Measurements from ENCODE around the gene GPR34. TPM values are rescaled to one million over a fixed set of nuclear protein-coding genes. Genes with fewer than 3 reads are reported as not detected.

GPR34 gene
- total RNA-seq, 1 donor from 2014 or later = 6.4 TPM

DNA sequence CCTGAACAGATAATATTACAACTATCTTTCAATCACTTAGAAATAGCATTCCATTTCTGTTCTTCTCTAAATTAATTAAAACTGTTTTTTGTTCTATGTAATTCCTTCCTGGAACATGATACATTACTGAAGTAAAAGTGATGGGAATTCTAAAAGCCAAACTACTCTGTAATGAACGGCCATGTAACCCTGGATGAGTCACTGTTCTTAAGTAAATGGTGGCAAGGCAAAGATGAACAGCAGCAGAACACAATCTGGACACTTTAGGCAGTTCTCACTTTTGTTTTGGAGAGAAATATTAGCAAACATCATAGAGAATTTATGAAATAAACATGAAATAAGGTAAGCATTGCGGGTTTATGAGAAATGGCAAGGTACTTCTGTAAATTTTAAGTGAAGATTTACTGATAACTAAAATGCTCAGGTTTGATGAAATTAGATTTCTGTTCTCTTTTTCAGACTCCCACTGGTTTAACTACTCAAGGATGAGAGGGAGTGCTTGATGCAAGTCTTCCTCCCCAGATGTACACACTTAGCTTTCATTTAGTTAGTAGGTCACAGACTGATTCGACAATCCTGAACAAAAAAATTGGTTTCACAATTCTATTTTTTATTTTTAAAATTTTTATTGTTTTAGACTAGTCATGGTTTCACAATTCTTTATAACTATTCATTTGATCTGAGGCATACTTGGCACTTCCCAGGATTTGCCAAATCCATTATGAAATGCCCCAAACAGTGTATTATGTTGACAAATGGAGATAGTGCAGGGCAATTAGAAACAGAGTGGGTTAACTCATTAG, 34.2 kb downstream of the GPR34 start:
- ATAC-seq (ENCODE audit: poor library complexity) (no peak), DNase-seq (no peak)

DNA sequence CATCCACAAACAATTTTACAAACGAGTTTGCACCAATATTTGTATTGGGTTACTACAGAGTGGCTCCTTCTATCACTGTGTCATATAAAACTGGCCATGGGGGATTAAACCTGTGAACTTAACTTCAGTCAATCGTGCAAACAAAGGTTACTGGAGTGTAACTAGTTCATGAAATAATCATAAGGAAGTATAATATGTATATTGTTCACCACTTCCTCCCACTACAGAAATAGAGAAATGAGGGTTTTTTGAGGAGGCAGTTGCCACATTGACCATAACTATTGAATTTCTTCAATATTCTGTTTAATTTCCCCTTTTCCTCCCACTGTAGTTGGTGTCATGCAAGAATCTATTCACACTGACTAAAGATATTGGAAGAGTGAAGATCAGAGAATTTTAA, 35.1 kb downstream of the GPR34 start, which contains the start of gene GPR82:
TSS of gene GPR82 (plus strand) at position 356 of the 400 bp plus-strand sequence. CDS start 2,846 bp downstream, outside the sequence.
- DNase-seq (no peak), ATAC-seq (ENCODE audit: poor library complexity) (no peak)
- intact Hi-C loops (cut with DNase I) = no loop called here

More for the DNA sequence above, 34.2 kb downstream of the GPR34 start:
- intact Hi-C loops (cut with DNase I) = no loop called here

DNA sequence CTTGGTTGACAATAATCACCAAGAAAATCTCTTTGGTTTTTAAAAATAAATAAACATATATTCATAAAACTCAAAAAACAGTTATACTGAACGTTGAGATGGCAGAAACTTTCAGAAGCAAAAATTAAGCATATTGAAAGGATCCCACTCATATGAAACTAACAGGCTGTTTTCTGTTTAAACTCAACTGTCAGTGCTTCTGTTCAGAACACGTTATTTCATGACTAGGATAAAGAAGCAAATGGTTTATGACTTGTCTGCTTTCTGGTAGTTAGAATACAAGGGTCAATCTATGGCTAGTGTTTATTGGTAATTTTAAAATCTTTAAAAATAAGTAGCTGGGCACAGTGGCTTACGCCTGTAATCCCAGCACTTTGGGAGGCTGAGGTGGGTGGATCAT, 39.4 kb downstream of the GPR34 start:
- no peak for ATAC-seq (ENCODE audit: poor library complexity)
- intact Hi-C loops (cut with DNase I) = no loop called here
- DNase-seq = no peak

DNA sequence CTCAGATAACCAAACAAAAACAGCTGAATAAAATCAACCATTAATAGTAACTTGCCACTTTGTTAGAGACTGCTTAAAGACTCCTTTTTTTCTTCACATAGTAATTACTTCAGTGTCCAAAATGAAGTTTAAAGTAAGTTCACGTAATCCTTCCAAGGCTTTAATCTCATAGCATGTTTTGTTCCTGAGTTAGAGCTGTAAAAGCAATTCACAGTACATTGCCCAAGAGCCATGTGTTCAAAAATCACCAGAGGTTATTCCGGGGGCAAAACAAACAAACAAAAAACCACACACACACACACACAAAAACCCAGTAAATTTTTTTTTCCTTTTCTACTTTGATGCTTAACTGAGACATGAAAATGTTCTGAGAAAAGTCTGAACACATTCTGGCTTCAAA, 41.3 kb downstream of the GPR34 start:
- DNase-seq (no peak), ATAC-seq (ENCODE audit: poor library complexity) (no peak)
- intact Hi-C loops (cut with DNase I) = no loop called here

DNA sequence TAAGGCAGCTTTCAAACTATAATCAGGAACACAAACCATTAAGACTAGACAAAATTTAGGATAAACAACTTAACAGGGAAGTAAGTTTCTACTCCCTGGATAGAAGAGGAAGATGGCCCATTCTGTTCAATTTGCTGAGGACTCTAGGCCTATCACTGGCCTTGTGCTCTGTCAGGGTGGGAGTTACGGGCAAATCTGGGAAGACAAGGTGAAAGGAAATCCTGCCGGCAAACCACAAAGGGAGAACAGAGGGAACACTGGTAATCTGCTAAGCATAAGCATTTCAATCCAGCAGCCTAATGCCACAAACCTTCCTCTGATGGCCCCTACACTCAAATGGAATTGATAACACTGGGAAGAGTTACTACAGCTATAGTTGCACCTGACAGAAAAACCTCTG, 43.5 kb downstream of the GPR34 start:
- ATAC-seq (ENCODE audit: poor library complexity) = no peak
- no peak for DNase-seq
- intact Hi-C loops (cut with DNase I) = no loop called here

DNA sequence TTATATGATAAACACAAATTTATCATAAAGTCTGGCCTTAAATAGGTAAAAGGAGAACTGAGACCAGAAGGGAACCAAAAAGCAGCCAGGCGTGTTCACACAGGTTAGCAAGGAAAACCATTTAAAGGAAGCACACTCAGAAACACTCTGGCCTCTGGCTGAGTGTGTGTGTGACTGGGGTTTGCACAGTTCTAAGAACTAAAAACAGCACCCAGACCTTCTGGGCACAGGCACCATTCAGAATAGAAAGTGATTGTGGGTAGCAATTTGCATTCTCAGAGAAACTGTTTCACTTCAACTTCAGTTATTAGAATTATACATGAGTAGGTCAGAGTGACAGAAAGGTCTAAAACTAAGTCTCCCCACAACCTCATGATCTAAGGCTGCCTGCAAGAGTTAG, 45.2 kb downstream of the GPR34 start:
- no peak for ATAC-seq (ENCODE audit: poor library complexity)
- intact Hi-C loops (cut with DNase I) = no loop called here

DNA sequence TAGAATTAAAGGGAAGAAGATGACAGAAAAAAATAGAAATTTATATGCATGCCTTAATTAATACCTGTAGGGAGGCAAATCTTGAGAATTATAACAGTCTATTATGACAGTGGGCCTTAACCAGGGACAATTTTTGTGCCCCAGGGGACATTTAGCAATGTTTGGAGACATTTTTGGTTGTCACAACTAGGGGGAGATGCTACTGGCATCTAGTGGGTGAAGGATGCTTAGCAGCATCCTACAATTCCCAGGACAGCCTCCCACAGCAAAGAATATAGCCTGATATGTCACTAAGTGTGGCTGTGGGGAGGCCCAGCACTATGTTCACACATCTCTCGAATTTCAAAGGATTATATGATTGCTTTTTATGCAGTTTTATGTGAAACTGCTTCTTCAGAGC, 45.8 kb downstream of the GPR34 start:
- ATAC-seq (ENCODE audit: poor library complexity) (no peak), DNase-seq (no peak)
- intact Hi-C loops (cut with DNase I) = no loop called here

More for the DNA sequence above, 45.2 kb downstream of the GPR34 start:
- DNase-seq = no peak

DNA sequence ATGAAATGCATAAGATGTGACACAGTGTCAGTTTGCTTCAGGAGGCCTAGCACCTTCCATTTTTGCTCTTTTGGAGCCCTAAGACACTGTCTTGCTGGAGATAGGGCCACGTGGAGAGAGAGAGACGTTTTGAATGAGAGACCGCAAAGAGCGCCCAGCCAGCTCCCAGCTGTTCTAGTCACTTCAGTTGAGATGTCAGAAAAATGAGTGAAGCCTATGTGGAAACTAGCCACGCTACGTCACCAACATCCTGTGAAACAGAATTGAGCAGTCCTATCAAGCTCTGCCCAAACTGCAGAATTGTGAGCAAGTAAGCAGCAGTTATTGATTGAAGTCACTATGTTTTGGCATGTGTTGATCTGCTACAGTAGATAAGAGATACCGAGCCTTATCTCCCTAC, 48.3 kb downstream of the GPR34 start:
- DNase-seq (no peak), ATAC-seq (ENCODE audit: poor library complexity) (no peak)
- intact Hi-C loops (cut with DNase I) = no loop called here

DNA sequence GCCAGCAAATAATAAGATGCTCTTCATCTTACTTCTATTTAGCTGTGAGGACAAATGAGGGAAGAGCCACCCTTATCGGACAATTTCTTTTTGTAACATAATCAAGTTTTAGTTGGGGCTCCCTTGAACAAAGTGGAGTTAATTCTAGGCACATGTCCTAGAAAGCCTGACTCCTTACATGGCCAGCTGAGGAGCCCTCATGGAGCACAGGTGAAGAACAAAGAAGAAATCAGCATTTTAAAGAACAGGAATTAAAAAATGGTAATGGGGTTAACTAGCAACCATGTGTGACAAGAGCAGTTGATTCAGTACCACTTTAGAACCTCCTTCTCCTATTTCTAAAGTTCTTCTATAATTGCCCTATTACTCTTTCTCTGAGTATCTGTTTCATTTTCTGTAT, 51.1 kb downstream of the GPR34 start:
- ATAC-seq (ENCODE audit: poor library complexity) (no peak), DNase-seq (no peak)
- intact Hi-C loops (cut with DNase I) = no loop called here

Other genes with a start within 250 kb of the GPR34 start
- not detected for gene NYX, start 241.6 kb upstream of the GPR34 start, total RNA-seq
- gene GPR82, start 35.2 kb downstream of the GPR34 start, total RNA-seq = 0.08 TPM
- 12.4 TPM for gene CASK, start 234.6 kb downstream of the GPR34 start, total RNA-seq

All from Right ventricle myocardium superior (tissue), 1 donor.